HG02588 (cell line): ENCODE results near the gene LAMA5.

ENCODE experiments used
- ATAC-seq: cut with Tn5 transposase; IDR thresholded peaks from one replicate; pipeline ENCODE4 v1.9.1; 2021; ENCODE audit warnings: mild to moderate bottlenecking, moderate library complexity; ENCODE audit not compliant: unreplicated experiment

LAMA5 gene

DNA sequence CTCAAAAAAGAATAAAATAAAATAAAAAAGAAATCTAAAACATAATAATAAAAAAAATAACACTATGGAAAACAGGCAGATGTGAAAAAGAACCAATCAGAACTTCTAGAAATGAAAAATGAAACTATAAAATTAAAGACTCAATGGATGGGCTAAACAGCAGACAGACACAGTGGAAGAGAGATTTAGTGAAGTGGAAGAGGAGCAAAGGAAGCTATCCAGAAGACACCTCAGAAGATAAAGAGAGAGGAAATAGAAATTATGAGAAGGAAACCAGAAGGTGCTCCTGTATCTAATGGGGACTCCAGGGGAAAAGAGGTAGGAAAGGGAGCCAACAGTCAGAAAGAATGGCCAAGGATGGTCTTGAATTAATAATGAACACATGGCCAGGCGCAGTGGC is 18.5 kb downstream of the LAMA5 start:
- ATAC-seq, result no peak

DNA sequence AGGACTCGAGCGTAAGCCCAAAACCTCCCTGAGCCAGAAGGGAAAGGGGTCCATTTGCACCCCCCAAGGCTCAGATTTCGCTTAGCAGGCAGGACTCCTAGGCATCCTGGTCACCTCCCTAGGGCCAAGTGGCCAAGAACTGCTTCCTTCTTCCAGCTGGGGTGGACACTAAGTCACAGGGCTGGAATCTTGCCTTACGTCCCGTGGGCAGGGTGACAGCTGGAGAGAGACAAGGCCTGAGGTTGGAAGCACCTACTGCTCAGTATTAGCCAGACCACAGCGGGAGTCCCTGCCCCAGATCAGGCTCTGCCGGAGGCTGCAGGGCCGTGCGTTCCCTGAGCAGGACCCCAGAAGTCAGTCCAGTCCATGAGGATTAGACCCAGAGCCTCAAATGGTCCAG is 19.7 kb downstream of the LAMA5 start:
- ATAC-seq, result no peak

DNA sequence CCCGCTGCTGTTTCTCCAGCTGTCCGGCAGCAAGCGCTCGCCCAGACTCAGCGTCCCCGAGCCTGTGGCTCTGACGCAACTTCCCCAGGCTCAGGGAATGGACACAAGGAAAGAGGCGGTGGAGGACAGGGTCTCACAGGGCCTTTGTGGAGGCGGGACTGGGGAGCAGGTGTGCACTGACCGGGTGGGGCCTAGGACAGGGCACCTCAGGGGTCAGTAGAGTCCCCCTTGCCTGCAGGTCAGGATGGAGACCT is 20.0 kb downstream of the LAMA5 start:
- no peak for ATAC-seq

DNA sequence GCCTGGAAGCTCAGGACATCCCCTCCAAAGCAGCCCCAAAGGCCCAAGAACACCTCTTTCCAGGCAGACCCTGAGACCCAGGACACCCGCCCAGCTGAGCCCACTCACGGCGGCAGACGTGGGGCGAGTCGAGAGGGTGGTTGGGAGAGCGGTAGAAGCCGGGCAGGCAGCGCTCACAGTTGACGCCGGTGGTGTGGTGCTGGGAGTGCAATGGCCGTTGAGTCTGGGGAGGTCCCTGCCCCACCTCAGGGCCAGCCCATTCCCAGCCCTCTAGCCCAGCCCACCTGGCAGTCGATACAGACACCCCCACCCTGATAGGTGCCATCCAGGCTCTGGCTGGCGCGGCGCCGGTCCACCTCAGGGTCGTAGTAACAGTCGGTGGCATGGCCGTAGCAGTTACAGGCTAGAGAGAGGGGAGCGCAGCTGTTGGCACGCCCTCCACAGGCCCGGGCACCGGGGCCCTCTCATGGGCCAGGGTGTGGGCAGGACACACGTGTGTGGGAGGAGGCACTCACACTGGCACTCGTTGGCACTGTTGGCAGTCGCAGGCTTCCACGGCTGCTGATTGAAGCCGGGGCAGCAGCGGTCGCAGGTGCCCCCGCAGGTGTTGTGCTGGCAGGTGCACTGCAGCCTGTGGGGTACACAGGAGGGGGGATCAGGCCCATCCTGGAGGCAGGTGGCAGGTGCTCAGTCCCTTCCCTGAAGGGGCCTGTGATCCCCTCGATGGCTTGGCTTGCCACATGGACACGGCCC is 20.5 kb downstream of the LAMA5 start:
- no peak for ATAC-seq

DNA sequence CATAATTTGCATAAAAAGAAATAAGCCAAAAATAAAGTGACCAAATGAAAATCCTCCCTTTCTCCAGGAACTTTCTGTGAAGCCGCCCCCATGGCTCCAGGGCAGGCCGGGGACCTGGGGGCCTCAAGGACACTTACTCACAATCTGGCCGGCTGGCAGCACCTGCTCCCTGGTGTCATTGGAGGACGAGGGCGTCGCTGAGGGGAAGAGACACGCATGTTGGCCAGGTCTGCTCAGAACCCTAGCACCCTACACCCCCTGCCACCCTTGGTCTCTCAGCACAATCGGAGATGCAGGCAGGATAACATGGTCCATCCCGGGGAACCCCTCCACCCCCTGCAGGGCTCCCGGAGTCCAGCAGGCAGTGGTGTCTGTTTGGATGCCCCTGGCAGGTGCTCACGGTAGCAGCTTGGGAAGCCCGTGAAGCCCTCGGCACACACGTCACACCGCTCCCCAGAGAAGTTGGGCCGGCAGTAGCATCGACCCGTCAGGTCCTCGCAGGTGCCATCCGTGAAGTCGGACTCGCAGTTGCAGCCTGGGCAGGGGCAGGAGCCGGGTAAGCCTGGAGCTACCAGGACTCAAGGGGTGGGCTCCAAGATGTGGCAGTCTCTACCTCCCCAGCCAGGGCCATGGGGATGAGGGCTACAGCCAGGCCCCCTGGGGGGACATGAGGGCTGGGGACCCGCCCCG is 21.3 kb downstream of the LAMA5 start:
- no peak for ATAC-seq

DNA sequence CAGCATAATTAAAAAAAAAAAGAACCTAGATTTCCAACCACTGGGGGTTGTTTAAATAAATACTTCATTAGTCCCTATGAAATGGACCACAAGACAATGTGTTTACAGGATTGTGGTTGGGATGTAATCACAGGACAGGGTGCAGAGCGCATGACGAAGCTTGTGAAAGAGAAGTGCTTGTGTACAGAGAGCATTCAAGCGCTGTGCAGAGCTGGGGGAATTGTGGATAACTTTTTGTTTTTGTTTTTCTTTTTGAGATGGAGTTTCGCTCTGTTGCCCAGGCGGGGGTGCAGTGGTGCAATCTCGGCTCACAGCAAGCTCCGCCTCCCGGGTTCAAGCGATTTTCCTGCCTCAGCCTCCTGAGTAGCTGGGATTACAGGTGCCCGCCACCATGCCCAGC is 22.3 kb downstream of the LAMA5 start:
- ATAC-seq, result no peak

DNA sequence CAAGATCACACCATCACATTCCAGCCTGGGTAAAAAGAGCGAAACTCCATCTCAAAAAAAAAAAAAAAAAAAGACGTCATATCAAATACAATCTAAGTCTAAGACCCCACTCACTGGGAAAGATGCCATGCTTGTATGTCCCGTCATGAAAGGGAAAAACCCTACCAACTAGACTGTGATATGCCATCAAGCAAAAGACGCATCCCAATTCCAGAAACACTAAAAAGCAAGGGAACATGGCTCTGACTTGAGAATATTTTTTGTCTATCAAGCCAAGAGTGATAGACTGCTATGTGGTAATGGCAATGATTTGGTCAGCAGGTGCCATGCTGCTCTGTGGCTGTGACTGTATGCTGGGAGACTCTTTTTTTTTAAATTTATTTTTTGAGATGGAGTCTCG is 23.0 kb downstream of the LAMA5 start:
- ATAC-seq, result no peak

DNA sequence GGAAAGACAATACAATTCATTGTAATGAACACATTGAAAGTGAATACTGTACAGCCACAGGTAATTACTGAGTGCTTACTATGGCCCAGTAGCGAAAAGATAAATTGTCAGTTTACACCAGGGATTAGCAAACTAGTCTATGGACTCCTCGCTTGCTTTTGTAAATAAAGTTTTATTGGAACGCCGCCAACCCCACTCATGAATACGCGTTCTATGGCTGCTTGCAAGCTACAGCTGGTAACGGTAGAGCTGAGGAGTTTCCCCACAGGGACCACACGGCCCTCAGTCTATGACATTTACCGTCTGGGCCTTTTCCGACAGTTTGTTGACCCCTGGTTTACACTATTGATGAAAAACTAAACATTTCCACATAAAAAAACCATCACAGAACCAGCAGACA is 24.2 kb downstream of the LAMA5 start:
- ATAC-seq, result no peak

DNA sequence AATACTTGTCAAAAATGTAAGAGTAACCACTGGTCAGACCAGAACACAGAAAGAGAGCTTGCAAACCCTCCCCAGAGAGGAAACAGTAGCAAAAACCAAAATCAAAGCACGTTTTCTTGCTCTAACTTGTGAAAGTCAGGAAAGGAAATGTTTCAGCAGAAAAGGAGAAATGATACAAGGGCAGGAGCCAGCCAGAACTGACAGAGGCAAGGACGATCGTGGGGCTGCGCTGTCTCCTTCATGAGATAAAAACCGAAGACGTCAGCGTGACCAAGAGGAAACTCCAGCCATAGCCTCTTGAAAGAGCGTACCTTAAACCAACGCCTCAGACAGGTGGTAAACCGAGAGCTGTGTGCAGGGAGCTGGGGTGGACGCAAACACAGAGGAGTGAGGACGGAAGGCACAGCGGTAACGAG is 27.5 kb downstream of the LAMA5 start:
- ATAC-seq, result peak; percentile 66

DNA sequence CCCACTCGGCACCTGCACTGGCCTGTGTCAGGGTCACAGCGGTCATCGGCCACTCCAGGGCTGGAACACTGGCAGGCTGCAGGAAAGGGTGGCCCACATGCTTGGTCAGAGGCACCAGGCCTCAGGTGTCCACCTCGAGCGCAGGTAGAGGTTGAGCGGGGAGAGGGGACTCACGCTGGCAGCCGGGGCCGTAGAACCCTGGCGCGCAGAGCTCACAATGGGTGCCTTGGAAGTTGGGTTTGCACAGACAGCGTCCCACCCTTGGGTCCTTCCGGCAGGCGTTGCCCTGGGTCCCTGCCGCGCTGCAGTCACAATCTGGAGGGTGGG is 28.9 kb downstream of the LAMA5 start:
- ATAC-seq, result no peak

DNA sequence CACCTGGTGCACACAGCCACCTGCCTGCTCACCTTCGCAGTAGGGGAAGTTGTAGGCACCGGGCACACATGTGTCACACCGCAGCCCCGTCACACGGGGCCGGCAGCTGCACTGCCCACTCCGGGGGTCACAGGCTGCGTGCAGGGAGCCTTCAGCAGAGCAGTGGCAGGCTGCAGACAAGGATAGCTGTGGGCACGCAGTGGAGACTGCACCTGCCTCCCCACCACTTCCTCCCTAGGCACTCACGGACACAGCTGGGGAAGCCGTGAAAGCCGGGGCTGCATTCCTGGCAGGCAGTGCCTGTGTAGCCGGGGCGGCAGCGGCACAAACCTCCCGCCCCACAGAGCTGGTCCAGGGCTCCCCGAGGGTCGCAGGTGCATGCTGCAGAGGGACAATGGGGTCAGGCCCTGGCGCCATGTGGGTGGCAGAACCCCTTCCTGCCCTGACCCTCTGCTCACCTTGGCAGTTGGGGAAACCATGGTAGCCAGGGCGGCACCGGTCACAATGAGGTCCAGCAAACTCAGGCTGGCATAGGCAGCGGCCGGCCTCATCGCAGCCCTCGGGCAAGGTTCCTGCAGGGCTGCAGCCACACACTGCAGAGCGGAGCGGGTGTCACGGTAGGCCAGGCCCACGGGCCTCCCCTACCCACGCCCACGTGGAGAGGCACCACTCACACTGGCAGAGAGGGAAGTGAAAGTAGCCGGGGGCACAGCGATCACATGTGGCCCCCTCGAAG is 29.4 kb downstream of the LAMA5 start:
- no peak for ATAC-seq

DNA sequence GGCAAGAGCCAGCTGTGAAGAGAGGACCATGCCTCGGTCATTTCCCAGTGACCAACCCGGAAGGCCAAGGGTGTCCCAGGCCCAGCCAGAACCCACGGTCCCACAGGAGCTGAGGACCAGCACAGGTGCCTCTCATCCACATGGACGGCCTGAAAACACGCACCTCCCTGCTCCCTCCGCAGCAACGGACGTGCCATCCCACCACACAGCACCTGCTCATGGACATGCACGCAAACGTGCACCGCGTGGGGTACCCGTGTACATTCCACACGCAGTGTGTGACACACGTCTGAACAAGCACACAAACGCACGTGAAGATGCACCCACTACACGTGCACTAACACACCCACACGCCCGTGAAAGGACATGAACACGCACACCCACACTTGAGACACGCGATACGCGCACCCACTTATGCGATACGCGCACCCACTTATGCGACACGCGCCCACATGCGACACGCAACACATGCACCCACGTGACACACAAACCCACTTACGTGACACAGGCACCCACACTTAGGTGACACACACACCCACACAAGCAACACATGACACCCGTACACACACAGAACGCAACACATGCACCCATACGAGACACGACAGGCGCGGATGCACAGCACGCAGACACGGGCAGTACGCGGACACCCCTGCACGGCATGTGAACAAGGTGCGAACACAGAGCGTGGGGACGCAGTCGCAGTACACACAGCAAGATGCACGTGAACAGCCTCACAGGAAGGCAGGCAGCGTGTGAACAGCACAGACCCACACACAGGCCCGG is 30.1 kb downstream of the LAMA5 start:
- no peak for ATAC-seq

DNA sequence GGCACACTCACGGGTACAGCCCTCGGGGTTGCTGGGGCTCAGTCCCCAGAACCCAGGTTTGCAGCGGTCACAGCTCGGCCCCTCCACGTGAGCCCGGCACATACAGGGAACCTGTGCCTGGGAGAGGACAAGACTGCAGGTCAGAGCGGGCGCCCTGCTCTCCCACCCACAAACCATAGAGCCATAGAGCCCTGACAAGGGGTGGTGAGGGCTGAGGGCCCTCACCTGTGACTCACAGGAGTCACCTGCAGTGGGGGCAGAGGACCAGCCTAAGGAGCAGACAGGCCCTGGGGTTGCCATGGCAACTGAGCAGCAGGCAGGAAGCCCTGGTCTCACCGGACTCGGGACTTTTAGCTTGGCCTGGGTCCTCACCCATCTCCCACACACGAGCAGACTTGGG is 30.8 kb downstream of the LAMA5 start:
- ATAC-seq, result no peak

DNA sequence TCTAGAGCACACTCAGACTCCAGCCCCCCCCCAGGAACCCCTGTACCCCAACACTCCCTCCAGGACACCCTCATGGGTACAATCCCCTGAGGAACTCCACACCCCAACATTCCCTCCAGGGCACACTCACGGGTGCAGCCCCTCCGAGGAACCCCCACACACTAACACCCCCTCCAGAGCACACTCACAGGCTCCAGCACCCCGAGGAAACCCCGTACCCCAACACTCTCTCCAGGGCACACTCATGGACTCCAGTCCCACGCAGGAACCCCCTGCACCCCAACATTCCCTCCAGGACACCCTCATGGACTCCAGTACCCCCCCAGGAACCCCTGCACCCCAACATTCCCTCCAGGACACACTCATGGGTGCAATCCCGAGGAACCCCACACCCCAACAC is 31.6 kb downstream of the LAMA5 start:
- no peak for ATAC-seq

DNA sequence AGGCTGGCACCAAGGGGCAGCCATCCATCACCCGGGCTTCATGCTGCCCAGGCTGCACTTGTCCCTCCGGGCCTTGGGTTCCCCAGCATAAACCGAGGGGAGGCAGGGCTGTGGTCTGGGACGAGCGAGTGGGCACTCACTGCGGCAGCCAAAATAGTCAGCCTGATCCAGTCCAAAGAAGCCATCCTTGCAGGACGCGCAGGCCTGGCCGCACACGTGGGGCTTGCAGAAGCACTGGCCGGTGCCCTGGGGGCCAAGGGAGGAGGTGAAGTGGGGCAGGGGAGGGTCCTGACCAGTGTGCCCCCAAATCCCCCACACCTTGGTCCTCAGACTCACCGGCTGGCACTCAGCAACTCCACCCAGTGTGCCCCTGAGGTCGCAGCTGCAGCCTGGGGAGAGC is 32.2 kb downstream of the LAMA5 start:
- ATAC-seq, result no peak

DNA sequence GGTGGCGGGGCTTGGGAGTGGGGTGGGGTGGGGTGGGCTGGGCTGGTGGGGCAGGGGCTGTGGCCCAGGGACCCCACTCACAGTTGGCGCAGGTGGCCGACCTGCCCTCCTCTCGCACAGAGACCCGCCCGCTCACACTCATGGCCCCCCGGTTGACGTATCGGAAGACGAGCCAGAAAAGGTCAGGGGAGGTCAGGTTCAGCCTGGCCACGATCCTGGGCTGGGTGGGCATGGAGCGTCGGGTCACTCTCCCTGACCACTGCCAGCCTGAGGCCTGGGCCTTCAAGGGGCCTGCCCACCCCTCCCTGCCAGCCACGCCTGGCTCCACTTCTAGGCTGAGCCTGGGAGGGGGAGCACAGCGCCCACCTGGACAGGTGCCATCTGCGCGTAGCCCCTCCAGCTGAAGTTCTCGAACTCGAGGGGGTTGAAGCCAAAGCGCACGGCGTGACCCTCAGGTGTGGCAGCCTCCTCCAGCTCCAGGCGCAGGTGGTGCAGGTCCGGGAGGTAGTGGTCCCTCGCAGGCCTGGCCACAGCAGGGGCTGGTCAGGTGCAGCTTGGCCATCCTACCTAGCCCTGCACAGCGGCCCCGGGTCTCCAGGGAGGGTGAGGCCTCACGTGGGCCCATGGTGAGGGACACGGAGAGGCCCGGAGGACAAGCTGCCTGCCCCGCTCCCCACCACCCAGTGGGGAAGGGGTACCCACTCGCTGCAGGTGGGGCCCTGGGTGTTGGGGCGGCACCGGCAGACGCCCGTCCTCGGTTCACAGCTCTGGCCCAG is 33.1 kb downstream of the LAMA5 start:
- ATAC-seq, result no peak

DNA sequence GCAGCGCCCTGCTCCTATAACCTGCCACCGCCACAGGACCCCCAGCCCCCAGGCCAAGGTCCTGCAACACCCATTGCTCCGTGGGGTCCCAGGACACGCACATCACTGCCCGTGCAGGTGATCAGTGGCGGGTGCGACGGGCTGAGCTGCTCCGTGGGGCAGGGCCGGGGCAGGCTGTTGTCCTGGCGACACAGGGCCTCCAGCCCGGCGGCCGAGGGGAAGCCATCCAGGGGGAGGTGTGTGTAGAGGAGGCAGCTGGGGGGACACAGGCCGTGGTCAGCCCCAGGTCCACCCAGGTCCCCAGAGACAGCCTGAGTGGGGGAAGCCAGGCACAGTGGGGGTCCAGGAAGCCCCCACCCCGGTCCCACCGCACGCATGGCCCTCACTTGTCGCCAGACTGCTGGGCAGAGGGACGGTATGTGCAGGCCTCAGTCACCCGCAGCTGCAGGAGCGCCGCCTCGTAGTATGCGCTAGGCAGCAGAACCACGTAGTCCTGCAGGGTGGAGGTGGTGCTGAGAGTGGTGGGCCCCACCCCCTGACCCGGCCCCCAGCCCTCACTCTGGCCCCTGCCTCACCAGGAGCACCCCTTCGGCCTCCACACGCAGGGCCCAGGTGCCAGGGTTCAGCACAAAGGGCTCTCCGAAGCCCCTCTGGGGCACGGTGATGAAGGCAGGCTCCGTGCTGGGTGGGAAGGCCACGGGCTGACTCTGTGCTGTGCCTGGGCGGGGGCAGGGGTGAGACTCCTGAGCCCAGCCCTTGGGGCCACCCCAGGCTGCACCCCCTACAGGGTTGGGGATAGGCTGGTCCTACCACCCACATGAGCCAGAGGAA is 33.9 kb downstream of the LAMA5 start:
- no peak for ATAC-seq

DNA sequence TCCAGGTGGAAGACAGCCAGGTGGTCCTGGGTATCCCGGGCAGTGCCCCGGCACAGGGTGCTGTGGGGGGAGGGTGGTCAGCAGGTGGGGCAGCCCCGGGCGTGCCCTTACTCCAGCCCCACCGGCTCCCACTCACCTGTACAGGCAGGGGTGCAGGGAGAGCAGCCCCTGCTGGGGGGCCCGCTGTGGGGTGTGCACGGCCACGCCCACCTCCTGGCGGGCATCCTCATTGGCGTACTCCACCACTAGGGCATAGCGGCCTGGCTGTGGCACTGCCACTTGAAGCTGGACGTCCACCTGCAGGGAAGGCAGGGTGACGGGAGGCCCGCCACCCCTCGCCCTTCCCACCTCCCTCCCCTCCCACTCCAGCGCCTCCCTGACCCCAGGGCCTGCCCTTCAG is 34.7 kb downstream of the LAMA5 start:
- ATAC-seq, result no peak

DNA sequence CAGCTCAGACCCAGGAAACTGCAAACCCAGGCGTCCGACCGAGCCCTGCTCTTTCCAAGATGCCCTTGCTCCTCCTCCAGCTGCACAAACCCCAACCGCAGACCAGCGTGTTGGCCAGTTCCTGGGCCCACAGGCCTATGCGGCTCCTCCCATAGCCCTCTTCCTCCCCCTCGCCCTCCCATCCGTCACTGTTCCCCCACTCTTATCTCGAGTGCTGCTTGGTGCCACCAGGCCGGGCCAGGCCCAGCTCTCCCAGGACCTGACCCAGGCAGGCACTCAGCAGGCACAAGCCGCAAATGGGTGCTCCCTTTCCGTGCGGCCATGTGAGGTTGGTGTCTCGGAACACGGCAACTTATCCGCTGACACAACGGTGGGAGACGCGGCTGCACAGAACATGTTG is 35.8 kb downstream of the LAMA5 start:
- no peak for ATAC-seq
